ENCODE data around the gene IL27RA.

The IL27RA gene

DNA sequence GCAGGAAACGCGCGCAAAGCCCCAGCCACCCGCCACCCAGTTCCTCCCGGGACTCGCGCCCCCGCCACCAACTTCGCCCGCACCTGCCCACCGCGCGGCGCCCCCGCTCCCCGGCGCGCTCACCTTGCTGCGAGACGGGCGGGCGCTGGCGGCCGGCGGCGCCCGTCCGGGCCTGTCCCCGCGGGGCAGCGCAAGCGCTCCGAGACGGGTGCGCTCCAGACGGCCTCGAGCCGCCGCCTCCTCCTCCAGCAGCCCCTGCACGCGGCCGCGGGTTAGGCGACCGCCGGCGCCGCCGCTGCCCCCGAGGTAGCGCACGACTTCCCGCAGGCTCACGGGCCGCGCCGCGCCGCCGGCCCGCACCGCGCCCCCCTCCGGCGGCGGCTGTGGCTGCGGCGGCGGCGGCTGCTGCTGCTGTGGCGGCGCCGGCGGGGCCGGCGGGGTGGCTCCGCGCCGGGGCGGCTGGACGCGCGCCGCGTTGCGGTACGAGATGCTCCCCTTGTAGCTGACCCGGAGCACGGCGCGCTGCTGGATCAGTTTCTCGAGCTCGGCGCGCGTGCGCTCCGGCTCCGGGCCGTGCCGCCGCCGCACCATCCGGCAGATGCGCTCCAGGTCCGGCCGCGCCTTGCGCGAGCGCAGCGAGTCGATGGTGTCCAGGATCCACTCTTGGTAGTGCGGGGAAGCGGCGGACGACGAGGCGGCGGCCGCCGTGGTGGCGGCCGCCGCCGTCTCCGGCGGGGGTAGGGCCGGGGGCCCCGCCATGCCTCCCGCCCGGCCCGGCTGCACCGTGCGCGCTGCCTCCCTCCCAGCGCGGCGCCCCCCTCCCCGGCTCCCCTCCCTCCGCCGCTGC lies 58.3 kb downstream of the IL27RA start:
- no peak for DNase-seq

DNA sequence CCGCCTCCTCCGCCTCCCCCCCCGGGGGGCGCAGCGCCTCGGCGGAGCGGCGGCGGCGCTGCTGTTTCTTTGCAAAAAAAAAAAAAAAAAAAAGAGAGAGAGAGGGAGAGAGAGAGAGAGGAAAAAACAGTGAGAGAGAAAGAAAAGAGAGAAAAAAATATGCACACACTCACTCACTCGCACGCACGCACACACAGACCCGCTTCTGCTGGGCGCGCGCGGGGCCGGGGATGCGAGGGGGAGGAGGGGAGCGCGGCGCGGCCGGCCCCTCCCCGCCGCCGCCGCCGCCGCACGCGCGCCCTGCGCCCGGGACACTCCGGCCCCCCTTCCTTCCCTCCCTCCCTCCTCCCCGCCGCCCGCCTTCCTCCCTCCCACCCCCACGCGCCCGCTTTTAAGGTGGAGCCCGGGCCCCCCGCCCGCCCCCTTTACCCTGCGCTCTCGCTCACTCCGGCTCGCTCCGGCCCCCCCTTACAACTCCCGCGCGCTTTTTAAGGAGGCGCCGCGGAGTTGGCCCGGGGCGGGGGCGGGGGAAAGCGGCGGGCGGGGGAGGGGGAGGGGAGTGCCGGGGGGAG lies 59.0 kb downstream of the IL27RA start, which contains the start of gene SAMD1:
Gene SAMD1, minus strand, starts transcription at position 243 of the 572 bp plus-strand sequence.
- DNase-seq, result peak; percentile 95

- peak; percentile 81 for DNase-seq
These were observed 59.7 kb downstream of the IL27RA start for GRCh38 chr19:14091081-14091812.

DNA sequence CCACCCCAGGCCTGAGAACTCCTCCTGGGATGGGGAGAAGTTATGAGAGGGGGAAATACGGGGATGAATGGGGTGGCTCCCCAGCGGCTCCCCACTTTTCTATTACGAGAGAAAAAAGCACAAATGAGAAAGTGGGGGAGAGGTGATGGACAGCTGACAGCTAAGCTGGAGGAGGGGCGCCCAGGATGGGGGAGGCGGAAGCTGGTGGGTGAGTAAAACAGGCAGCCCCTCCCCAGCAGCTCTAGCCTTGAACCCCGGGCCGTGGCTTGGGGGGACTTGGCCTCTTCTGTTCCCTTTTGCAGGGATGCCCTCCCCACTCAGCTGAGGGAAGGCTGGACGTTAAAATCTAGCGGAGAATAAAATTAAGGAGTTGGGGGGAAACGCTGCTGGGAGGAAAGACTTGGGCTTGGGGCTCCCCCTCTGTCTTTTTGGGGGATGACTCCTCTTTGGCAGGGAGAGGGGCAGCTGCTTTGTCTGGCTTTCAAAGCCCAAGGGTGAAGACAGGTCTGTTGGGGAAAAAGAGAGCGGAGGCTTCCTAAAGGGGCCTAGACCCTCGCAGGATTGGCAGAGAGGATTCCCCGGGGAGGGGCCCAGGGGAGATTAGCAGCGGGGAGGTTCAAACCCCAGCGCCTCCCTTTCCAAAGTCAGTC lies 60.4 kb downstream of the IL27RA start:
- no peak for DNase-seq

DNA sequence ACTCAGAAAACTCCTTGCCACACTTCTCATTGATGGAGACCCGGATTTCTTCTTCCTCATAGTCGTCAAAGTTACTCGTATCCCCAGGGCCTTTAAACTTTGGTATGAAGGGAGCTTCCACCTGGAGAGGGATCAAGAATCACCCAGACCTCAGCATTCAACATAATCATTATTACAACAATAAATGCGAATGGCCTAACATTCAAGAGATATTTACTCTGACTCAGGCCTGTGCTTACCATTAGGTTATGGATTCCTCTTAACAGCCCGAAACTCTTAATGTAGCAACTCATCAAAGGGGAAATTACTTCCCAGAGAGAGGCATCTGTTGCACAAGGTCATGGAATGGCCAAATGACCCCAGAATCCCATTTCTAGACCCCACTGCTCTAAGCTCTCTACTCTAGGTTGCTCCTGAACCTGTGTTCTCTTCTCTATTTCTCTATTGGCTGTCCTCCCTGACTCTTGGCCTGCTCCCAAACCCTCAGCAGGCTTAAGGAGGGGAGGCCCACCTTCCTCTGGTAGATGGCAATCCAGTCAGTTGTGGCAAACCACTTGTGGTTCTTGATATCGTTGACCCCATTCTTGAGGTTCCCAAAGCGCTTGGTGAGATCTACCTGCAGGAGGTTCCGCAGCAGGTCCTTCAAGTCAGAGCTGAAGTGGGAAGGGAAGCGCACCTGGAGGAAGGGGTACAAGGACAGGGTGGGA lies 61.7 kb downstream of the IL27RA start:
- no peak for DNase-seq

DNA sequence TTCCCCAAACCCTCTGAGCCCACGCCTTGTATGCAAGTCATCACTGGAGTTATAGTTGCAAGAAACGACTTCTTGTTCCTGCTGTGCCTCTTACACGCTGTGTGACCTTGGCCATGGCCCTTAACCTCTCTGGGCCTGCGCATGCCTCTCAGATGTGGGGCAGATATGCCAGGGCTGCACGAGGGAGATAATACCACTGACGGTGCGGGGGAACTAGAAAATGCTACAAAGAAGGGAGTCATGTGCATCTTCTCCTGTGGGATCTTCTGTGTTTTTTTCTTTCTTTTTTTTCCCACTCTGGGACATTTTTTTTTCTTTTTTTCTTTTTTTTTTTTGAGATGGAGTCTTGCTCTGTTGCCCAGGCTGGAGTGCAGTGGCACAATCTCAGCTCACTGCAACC lies 63.3 kb downstream of the IL27RA start:
- DNase-seq, result no peak

DNA sequence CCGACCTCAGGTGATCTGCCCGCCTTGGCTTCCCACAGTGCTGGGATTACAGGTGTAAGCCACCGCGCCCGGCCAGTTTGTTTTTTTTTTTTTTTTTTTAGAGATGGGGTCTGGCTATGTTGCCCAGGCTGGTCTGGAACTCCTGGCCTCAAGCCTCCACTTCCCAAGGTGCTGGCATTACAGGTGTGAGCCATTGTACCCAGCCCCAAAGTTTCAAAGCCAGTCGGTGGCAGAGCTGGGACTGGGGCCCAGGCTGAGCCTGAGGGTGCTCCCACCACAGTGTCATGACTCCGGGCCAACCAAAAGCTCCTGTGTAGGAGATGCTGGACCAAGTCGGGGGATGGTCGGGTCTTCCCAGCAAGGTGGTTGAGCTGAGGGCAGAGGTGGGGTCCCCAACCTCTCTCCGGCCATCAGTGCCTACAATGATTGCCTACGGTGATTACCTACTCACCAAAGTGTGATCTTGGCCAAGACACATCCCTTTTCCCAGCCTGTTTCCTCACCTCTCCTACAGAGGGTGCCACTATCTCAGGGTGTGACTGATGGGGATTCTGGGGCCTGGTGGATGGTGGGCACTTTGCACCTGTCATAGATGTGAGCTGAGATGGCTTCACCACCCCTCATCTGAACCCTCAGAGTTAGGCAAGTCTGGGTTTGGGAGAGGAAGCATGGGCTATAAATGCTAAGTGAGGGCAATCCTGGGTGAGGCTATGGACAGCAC lies 64.9 kb downstream of the IL27RA start:
- peak; percentile 16 for DNase-seq

DNA sequence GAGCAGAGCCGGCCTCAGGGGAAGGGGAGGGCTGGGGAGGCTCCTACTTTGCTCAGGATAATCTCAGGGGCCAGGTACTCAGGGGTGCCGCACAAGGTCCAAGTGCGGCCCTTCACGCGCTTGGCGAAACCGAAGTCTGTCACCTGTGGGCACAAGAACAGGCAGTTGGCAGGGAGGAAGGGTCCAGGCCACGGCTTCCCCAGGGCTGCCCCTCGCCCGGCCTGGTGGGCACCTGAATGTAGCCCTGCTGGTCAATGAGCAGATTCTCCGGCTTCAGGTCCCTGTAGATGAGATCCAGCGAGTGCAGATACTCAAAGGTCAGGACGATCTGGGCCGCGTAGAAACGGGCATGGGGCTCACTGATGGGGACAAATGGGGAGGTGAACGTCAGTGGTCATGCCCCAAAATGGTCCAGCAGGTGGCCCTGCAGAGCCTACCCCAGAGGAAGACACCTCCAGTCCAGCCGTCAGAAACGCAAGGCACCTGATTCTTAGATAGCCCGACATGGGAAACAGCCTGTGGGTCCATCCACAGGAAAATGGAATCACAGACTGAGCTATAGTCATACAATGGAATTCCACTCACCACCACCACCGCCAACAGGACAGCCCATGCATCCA lies 66.1 kb downstream of the IL27RA start:
- no peak for DNase-seq

GRCh38 chr19:14101003-14101545 lies 69.5 kb downstream of the IL27RA start:
- DNase-seq, result no peak

GRCh38 chr19:14102102-14102696 lies 70.6 kb downstream of the IL27RA start:
- DNase-seq, result peak; percentile 9

DNA sequence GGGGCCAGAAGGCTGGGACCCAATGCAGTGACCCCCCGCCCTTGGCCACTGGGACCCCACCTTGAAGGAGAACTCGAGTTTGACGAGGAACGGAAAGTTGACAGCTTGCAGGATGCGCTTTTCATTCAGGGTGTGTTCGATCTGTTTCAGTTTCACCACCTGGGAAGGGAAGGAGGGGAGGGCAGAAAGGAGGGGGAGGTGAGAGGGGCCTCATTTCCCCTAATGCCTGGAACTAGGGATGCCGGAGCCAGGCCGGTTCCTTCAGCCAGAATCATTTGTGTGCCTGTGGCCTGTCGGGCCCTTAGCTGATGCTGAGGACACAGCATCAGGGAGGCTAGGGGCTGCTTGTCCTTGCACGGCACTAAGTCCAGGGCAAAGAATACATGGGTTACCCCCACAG lies 71.2 kb downstream of the IL27RA start:
- DNase-seq, result peak; percentile 20
